GM04503 (cell line): ENCODE data around the gene NEK6.

Experiments
- DNase-seq: peaks from one replicate; pipeline ENCODE4 v3.0.0-alpha.2; 2012; ENCODE audit warnings: low read depth

NEK6 gene

GRCh38 chr9:124261736-124262648 is 4.2 kb downstream of the NEK6 start:
- no peak for DNase-seq

GRCh38 chr9:124262649-124262972 is 4.9 kb downstream of the NEK6 start:
- no peak for DNase-seq

- no peak for DNase-seq
Observed at GRCh38 chr9:124263213-124263612, 5.5 kb downstream of the NEK6 start.

- no peak for DNase-seq
Observed at GRCh38 chr9:124263800-124264426, 6.2 kb downstream of the NEK6 start.

- DNase-seq, result peak; percentile 64
Observed at GRCh38 chr9:124264823-124265233, 7.1 kb downstream of the NEK6 start.

- no peak for DNase-seq
Observed at GRCh38 chr9:124265551-124265950, 7.8 kb downstream of the NEK6 start.

- no peak for DNase-seq
Observed at GRCh38 chr9:124266139-124266825, 8.5 kb downstream of the NEK6 start.

- DNase-seq, result no peak
Observed at GRCh38 chr9:124266826-124267201, 9.1 kb downstream of the NEK6 start.

GRCh38 chr9:124267271-124267807 is 9.6 kb downstream of the NEK6 start:
- DNase-seq, result peak; percentile 70

GRCh38 chr9:124268248-124268647 is 10.5 kb downstream of the NEK6 start:
- DNase-seq, result no peak

GRCh38 chr9:124268661-124269060 is 10.9 kb downstream of the NEK6 start:
- DNase-seq, result no peak

GRCh38 chr9:124269556-124269955 is 11.8 kb downstream of the NEK6 start:
- no peak for DNase-seq

- no peak for DNase-seq
Observed at GRCh38 chr9:124270504-124271335, 13.0 kb downstream of the NEK6 start.

- DNase-seq, result no peak
Observed at GRCh38 chr9:124271660-124272059, 13.9 kb downstream of the NEK6 start.

GRCh38 chr9:124272118-124272517 is 14.4 kb downstream of the NEK6 start:
- no peak for DNase-seq

GRCh38 chr9:124272979-124273378 is 15.2 kb downstream of the NEK6 start:
- no peak for DNase-seq

GRCh38 chr9:124273427-124274160 is 15.8 kb downstream of the NEK6 start:
- no peak for DNase-seq

GRCh38 chr9:124274226-124274625 is 16.5 kb downstream of the NEK6 start:
- DNase-seq, result no peak

GRCh38 chr9:124274738-124275137 is 17.0 kb downstream of the NEK6 start:
- no peak for DNase-seq

- no peak for DNase-seq
Observed at GRCh38 chr9:124277420-124277819, 19.7 kb downstream of the NEK6 start.

GRCh38 chr9:124278054-124278540 is 20.3 kb downstream of the NEK6 start:
- DNase-seq, result no peak
